SU-DHL-6 (cell line): Measurements from ENCODE around the gene OSBPL10.

Experiments
- CTCF ChIP-seq: fragments of 200-600 bp; sonication (generic); IDR thresholded peaks from one replicate; pipeline ENCODE4 v1.5.1; 2017; ENCODE audit warnings: antibody characterized with exemption, mild to moderate bottlenecking, low read length, moderate library complexity; ENCODE audit not compliant: insufficient read depth, poor library complexity, severe bottlenecking
- EZH2phosphoT487 ChIP-seq: fragments of 200-600 bp; sonication (generic), shearing (Covaris generic); conservative IDR thresholded peaks from 2 replicates; pipeline ENCODE4 v1.6.1; 2018; ENCODE audit warnings: mild to moderate bottlenecking, antibody characterized with exemption, low read length, moderate library complexity, mixed read lengths

- TF ChIP-seq CTCF (no peak), EZH2phosphoT487 (no peak)
These were observed 132.8 kb downstream of the OSBPL10 start for GRCh38 chr3:31848163-31848818.
